Activated CD8-positive, alpha-beta memory T cell treated with anti-CD3 and anti-CD28 coated beads for 1 hour (primary cell): ENCODE data around the gene CAMP.
"Not testable (repeated sequence)": the region's sequence is repeated elsewhere in the genome, so short reads cannot be mapped to it uniquely, and the experiment has no call there.

ENCODE experiments used
- DNase-seq, 2 donors: peaks; one replicate each; pipeline ENCODE4 v3.0.0-alpha.2; 2020; ENCODE audit warnings: low read depth in 1 of 2; ENCODE audit errors: extremely low read depth in 1 of 2

Gene CAMP

DNA sequence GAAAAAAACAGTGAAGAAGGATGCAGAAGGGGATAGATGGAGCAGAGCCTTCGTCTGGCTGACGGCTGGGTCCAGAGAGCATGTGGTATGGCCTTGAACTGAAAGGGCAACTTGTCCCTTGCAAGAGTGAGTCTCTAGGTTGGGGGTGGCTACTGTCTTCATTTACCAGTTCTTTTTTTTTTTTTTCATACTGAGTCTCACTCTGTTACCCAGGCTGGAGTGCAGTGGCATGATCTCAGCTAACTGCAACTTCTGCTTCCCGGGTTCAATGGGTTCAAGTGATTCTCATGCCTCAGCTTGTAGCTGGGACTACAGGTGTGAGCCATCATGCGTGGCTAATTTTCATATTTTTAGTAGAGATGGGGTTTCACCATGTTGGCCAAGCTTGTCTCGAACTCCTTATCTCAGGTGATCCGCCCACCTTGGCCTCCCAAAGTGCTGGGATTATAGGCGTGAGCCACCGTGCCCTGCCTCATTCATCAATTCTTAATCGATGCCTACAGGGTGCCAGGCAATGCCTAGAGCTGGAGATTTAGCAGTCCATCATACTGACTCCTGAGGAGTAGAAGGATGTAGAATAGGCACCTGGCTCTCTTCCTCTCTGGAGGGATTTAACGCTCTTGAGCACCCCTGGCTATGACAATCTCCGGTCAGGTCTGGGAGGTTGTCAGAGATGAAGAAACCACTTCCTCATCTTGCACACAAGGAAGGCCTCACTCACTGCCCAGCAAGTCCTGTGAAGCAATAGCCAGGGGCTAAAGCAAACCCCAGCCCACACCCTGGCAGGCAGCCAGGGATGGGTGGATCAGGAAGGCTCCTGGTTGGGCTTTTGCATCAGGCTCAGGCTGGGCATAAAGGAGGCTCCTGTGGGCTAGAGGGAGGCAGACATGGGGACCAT, at the start of gene CAMP:
Gene CAMP, plus strand, starts transcription at position 880 of the 898 bp plus-strand sequence. Its CDS starts 17 bp downstream, at position 897.
- DNase-seq, result no peak

- DNase-seq, result no peak
Measured at GRCh38 chr3:48178072-48178471, 45.2 kb upstream of the CAMP start.

DNA sequence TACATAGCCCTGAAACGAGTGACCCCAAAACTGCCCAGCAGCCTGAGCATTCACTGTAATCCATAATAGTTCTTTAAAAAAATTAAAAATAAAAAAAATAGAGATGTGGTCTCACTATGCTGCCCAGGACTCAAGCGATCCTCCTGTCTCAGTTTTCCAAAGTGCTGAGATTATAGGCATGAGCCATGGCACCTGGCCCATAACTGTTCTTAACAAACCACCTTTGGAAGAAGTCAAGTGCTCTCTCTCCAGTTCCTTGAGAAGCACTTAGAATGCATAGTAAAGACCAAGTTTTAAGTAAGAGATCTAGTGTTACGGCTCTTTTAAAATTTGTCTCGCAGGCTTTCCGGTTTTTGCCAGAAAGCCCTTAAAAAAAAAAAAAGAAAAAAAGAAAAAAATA, 43.3 kb upstream of the CAMP start:
- no peak for DNase-seq

- DNase-seq, result no peak
Measured at GRCh38 chr3:48180531-48181253, 42.6 kb upstream of the CAMP start.

GRCh38 chr3:48184299-48184698, 39.0 kb upstream of the CAMP start:
- no peak for DNase-seq

DNA sequence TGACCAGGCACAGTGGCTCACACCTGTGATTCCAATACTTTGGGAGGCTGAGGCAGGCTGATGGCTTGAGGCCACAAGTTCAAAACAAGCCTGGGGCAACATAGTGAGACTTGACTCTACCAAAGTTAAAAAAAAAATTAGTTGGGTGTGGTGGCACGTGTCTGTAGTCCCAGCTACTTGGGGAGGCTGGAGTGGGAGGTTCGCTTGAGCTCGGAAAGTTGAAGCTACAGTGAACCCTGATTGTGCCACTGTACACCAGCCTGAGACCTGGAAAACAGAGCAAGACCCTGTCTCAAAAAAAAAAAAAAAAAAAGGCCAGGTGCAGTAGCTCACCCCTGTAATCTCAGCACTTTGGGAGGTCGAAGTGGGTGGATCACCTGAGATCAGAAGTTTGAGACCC, 38.2 kb upstream of the CAMP start:
- DNase-seq, result no peak

GRCh38 chr3:48186631-48187300, 36.5 kb upstream of the CAMP start:
- no peak for DNase-seq

- no peak for DNase-seq
Measured at GRCh38 chr3:48187301-48187578, 36.1 kb upstream of the CAMP start.

GRCh38 chr3:48187579-48188265, 35.6 kb upstream of the CAMP start:
- peak in 1 of 2 donors; percentile 5 for DNase-seq

DNA sequence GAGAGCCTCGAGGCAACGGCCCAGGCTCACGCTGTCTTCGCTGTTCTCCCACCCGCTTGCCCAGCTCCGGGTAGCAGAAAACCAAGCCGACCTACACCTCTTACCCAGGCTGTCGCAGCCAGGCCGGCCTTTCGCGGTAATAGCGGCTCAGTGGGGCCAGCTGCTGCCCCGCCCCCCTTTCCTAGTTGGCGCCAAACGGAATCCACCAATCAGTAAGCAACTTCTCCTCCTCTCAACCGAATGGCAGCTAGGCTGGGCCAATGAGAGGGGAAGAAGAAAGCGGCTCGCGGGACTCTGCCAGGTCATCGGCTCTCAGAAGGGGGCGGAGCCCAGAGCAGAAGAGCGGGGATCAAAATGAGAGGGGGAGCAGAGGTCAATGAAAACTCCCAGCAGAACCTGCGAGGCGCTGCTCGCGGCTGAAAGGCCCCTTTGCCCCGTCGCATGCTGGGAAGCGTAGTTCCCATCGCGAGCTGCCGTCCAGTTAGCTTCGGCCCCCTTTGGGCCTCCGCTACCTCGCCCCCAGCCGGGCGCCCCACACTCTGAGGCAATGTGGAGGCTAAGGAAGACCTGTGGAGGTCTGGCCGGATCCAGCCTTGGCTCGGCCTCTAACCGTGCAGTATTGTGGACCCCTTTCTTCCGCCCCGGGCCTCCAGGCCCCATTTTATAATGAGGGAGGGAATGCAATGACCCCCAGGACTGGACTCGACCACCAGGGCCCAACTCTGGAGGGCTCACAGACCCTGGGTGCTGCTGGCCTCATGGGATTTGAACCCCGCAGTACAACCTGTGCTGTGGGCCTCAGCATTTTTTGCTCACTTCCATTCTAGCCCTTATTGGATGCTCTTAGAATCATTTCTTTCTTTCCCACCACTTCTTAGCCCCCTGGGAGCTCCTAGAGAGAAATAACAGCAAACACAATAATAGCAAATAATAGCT, 34.8 kb upstream of the CAMP start, which contains the start of gene CDC25A:
Gene CDC25A, minus strand, starts transcription at position 152 of the 936 bp plus-strand sequence. CDS start 470 bp downstream, outside the sequence.
- peak; percentile 79 to 87 for DNase-seq

DNA sequence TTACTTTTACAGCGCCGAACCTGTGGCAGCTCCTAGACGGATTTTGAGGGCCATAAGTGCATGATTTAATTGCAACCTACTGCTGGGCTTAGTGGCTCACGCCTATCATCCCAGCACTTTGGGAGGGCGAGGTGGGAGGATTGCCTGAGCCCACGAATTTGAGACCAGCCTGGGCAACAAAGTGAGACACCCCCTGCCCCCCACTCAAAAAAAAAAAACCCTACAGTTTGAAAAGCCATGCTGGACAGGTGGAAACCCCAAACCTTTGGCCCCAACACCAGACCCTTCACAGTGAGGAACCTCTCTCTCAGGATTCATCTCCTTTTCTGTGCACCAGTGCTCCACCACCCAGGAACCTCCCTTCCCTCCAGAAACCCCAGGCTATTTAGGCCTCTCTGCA, 34.0 kb upstream of the CAMP start:
- DNase-seq, result no peak

- DNase-seq, result no peak
Measured at GRCh38 chr3:48190911-48191310, 32.4 kb upstream of the CAMP start.

DNA sequence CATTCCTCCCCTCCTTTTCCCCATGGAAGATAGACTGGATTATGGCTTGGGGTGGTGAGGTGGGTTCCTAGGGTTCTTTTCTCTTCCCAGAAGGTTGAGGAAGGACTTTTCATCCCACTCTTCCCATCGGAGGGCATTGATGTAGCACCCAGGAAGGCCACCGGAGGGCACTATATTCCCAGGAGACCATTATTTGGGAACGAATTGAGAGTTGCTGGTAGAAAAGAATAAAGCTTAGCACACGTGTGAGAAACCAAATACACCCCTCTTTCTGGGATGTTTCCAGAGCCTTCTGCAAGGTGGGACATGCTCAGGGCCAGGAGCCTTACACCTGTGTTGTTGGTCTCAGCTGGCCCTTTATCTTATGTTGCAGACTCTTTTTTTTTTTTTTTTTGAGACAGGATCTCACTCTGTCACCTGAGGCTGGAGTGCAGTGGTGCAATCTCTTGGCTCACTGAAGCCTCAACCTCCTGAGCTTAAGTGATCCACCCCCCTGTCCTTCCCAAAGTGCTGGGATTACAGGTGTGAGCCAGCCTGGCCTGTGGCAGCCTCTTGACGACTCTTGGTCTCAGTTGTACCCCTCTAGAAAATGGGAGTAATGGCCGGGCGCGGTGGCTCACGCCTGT, 28.7 kb upstream of the CAMP start:
- DNase-seq, result no peak

GRCh38 chr3:48196611-48197010, 26.7 kb upstream of the CAMP start:
- no peak for DNase-seq

DNA sequence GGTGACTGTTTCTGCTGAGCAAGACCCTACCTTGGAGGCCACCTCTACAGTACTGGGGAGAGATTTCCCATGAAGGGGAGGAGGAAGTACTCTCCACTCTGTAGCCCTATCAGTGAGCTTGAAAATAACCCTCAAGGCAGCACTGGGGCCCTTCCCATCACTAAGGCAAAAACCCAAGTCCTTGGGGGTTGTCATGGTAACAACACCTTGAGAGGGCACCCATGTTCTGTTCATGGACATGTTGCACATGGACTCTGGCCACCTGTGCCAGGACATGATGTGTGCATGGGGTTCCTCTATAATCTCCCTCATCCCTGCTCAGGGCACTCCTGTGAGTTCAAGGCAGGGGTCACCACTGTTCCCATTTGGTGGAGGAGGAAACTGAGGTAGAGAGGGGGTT, 24.2 kb upstream of the CAMP start:
- DNase-seq, result no peak

GRCh38 chr3:48202632-48203031, 20.7 kb upstream of the CAMP start:
- no peak for DNase-seq

DNA sequence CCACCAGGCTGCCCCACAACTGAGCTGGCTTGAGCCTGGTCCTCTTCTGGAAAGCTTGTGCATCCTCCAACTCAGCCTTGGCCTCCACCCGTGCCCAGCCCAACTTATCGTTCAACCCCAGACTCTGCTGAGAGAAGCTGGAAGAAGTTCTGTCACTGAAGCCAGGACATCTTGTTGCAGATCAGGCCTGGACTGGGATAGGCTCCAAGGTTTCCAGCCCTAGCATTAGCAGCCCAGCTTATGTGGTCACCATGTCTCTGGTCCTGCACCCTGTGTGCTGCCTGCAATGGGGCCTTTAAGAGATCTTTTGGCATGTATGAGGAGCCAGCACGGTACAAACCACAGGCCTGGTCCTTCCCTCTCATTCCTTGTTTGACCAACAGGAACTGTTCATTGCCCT, 15.2 kb upstream of the CAMP start:
- no peak for DNase-seq

DNA sequence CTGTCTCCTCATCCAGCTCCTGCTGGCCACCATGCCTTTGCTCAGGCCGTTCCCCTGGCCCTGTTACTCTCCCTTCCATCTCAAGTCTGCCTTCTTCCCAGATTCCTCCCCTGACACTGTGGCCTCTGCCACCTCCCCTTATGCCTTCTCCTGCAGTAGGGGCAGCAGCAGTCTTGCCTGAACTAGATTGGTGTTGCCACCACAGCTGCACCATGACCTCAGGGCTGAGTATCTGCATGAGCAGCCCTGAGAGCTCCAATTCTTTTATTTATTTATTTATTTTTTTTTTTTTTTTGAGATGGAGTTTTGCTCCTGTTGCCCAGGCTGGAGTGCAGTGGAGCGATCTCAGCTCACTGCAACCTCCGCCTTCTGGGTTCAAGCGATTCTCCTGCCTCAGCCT, 13.8 kb upstream of the CAMP start:
- no peak for DNase-seq

GRCh38 chr3:48210534-48210933, 12.8 kb upstream of the CAMP start:
- not testable (repeated sequence) for DNase-seq
